Stimulated activated CD4-positive, alpha-beta T cell treated with anti-CD3 and anti-CD28 coated beads, Interleukin-2, amount 100 ng/mL, for 48 hours (primary cell): Measurements from ENCODE around the gene VPS4A.
"Not testable (repeated sequence)": the region's sequence is repeated elsewhere in the genome, so short reads cannot be mapped to it uniquely, and the experiment has no call there.

ENCODE experiments used
- DNase-seq, 2 donors: peaks; one replicate each; pipeline ENCODE4 v3.0.0-alpha.2; 2020

The VPS4A gene

DNA sequence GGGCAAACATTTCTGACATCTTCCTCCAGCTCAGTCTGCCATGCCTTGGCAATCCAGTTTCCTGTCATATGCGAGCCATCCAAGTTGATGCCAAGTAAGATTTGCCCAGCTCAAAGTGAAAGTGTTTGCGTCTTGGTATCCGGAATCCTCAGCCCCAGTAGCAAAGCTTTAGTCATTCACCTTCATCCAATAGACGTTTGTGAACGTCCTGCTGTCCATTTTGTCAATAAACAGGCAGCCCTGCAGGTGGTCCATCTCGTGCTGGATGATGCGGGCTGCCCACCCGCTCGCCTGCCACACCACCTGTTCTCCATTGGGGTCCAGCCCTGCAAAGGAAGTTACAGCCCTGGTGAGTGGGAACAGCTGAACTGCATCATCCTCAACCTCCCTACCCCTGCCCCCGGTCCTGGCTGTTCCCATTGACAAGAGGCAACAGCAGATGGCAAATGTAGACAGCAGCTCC lies 17.7 kb downstream of the VPS4A start:
- DNase-seq = no peak

DNA sequence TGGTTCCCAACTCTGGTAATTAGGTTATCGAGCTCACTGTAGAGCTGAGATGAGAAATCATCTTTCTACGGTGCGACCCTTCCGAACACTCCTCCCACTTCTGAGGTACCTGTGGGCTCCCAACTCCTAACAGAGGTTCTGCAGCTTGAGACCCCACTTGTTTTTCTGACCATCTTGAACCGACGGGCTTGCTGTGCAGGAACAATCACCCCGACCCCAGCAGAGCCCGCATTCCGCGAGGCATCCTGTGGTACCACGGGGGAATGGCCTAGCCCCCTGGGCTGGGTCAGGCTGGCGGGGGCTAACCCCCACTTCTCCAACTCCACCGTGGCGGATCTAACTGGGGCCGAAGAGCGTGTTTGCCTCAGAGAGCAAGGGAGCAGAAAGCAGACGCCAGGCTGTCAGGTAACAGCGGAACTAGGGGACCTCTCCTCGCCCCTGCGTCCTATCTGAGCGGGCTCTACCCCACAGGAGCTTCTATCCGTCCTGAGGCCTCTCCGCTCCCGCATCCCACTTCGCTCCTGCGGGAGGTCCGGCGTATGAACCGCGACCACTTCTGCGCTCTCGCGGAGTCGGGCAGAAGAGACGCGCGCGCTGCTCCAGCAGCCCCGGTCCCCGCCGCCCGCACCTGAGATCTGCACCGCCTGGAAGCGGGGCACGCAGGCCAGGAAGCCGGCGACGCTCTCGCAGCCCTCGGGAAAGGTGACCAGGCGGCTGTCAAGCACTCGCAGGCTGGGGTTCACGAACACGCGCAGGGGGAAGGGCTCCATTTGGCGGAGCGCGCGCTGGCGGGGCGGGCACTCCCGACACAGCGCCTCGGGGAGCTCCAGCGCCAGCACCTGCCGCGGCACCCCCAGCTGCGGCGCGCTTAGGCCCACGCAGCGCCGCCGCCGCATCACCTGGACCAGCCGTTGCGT lies 18.5 kb downstream of the VPS4A start:
- DNase-seq = peak in 1 of 2 donors; percentile 41

DNA sequence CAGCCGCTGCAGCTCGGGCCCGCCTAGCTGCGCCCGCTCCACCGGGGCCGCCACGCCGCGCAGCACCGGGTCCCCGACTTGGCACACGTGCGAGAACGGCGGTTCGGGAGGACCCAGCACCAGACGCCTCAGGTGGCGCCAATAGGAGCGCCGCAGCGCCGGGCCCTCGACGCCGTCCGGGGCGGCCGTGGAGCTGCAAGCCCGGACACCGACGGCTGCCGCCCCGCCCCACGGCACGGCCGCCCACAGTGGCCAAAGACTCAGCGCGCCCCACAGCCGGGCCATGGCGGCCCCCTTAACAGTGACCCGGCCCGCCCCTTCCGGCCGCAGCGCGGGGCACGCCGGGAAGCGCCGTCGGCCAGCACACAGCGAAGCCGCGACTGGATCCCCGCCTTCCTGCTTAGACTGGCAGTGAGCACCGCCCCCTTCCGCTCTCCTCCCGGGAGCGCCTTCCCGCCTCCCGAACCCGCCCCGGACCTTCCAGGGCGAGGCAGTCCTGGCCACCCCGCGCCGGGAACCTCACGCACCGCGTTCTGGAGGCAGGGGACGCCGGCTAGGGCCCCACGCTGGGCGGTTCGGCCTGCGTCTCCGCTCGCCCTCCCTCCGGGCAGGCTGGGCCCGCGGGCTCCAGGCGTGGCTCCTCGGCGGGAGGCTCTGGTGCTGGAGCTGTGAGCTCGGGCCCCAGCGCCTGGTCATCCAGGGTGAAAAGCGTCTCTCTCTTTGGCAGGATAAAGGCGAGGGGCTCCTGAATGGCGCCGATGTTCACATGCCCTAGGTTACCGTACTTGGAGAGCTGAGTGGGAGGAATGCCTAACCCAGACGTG lies 19.3 kb downstream of the VPS4A start, which contains the start of gene PDF:
TSS of gene PDF (minus strand) at position 303 of the 824 bp plus-strand sequence. CDS start at position 285, 18 bp downstream.
- peak; percentile 76 for DNase-seq

DNA sequence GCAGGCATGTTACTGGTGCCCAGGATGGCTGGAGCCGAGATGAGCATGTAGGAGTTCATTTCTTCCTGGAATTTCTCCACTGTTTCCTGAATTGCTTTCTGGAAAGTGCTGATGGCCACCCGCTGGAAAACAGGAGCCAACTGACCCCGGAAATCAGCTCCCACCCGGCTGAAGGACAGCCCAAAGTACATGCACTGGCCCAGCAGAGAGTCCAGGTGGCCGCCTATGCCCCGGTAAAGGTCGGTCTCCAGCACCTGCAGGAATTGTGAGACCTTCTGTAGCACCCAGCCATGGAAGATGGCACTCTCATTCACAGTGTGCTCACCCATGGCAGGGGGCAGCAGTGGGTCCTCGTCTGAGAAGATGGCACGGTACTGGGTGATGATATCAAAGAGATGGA lies 23.5 kb downstream of the VPS4A start:
- no peak for DNase-seq

DNA sequence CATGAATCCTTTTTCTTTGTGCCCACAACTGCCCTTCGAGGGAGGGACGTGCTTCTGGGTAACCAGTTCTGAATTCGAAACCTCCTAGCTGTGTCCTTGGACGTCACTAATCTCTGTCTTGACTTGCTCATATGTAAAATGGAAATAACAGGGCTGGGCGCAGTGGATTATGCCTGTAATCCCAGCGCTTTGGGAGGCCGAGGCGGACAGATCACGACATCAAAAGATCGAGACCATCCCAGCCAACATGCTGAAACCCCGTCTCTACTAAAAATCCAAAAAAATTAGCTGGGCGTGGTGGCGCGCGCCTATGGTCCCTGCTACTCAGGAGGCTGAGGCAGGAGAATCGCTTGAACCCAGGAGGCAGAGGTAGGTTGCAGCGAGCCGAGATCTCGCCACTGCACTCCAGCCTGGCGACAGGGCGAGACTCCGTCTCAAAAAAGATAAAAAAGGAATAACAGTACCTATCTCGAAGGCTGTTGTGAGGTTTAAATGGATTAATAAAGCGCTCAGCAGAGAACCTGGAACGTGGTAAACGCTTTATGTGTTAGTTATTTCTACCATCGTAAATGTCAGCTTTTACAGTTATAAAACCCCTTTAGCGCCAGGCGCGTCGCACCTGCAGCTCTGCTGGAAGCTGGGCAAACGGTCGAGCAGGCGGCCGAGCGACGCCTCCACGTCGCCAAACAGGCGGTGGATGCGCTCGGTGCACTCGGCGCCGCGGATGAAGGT lies 27.6 kb downstream of the VPS4A start:
- peak in 1 of 2 donors; percentile 52 for DNase-seq

DNA sequence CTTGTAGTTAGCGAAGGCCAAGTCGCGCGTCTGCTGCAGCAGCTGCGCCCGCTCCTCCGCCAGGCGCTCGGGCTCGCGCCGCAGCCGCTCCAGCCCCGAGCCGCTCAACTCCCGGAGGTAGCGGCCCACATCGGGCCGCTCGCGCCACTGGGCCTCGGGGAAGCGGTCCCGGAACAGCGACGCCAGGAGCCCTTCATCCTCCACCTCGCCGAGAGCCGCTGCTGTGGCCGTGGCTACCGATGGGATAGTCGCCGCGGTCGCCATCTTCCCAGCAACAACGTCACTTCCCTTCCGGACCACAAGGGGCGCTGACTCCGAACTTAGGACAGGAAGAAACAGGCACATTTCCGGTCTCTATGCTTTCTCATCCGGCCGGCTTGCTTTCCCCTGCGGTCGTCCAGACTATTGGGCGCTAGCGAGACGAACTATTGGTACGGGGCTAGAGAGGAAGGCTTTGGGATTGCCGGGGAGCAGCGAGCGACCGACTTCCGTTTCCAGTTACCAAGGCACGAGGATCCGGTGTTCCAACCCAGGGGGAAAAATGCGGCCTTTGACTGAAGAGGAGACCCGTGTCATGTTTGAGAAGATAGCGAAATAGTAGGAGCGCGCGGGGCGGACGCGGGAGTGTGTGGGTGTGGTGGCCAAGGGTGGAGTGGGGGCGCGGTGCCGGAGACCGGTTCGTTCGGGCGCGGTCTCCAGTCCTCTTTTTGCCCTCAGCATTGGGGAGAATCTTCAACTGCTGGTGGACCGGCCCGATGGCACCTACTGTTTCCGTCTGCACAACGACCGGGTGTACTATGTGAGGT lies 28.3 kb downstream of the VPS4A start, which contains the start of the genes COG8 and NIP7:
TSS of gene COG8 (minus strand) at position 276 of the 806 bp plus-strand sequence. CDS start at position 264, 12 bp downstream.
TSS of gene NIP7 (plus strand) at position 484 of the 806 bp plus-strand sequence. CDS start at position 542, 58 bp downstream.
- DNase-seq = peak; percentile 88

DNA sequence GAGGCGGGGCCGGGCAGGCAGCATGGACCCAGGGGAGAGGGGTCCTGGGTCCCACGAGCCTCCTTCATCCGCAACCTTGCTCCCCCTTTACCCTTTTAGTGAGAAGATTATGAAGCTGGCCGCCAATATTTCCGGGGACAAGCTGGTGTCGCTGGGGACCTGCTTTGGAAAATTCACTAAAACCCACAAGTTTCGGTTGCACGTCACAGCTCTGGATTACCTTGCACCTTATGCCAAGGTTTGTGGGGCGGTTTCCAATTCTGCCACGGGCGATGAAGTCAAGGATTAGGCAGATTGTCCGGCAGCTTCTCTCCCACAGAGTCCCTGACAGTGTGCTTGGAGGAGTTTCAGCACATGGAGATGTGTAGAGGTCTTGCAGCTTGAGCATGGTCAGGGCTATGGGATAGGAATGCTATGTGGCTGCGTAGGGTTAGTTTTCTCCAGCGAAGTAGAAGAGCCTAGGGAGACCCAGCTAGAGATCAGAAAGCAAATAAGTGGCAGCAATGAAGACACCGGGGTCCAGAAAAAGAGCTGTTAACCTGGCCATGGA lies 29.0 kb downstream of the VPS4A start:
- peak in 1 of 2 donors; percentile 20 for DNase-seq

DNA sequence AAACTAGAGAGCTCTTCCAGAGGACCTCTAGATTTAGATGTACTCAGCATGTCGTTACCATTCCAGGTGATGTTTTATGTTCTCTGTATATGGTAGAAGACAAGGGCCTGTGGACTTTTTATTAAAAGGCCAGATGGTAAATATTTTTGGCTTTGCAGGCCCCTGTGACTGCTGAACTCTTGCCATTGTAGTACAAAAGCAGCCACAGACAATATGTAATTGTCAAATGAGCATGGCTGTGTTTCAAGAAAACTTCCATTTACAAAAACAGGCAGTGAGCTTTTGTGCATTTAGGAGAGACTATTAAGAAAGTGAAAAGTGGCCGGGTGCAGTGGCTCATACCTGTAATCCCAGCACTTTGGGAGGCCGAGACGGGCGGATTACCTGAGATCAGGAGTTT lies 33.0 kb downstream of the VPS4A start:
- DNase-seq = no peak

DNA sequence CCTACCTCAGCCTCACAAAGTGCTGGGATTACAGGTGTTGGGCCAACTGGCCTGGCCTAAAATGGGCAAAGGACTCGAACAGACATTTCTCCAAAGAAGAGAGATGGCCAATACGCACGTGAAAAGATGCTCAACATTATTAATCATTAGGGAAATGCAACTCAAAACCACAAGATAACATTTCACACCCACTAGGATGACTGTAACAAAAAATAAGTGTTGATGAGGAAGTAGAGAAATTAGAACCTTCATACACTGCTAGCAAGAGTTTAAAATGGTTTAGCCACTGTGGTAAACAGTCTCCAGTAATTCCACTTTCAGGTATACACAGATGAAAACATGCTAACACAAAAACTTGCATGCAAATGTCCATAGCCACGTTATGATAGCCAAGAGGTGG lies 34.8 kb downstream of the VPS4A start:
- DNase-seq = no peak

DNA sequence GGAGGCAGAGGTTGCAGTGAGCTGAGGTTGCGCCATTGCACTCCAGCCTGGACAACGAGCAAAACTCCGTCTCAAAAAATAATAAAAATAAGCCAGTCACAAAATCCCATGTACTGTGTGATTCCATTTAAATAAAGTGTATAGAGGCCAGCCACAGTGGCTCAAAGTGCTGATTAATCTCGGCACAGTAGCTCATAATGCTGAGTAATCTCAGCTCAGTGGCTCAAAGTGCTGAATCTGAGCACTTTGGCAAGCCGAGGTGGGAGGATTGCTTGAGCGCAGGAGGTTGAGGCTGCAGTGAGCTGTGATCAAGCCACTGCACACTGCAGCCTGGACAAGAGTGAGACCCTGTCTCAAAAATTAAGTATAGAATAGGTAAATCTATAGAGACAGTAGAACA lies 35.5 kb downstream of the VPS4A start:
- no peak for DNase-seq

DNA sequence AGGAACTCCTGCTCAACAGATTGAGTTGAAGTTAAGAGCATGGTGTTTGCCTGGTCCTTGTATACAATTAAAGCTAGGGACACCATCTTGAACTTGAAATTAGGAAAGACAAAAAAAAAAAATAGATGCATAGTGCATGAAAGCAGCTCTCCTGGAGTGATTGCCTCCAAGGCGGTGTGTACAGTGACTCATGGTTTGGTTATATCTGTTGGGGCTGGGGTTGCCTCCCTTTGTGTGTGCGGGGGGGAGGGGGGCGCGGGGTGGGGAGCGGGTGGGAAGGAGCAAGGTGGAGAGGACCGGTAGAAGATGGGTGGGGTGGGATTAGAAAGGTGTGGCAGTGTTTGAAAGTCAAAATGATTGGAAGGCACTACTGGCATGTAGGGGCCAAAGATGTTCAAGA lies 37.1 kb downstream of the VPS4A start:
- no peak for DNase-seq

DNA sequence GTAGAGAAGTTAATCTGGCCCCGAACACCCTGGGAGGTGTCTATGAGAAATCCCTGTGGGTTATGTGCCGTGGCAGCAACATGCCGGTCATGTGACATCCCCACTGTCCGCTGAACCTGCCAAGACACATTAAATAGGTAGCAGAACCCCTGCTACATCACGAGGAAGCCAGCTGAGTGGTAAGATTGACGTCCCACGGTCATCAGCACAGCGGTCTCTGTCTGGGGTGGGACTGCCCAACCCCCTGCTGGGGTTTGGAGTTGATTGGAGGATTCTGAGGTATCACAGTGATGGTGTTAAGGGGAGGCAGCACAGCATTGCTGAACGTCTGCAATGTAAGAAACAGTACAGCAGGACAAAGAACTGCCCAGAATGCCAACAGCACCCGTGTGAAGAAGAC lies 38.4 kb downstream of the VPS4A start:
- no peak for DNase-seq

DNA sequence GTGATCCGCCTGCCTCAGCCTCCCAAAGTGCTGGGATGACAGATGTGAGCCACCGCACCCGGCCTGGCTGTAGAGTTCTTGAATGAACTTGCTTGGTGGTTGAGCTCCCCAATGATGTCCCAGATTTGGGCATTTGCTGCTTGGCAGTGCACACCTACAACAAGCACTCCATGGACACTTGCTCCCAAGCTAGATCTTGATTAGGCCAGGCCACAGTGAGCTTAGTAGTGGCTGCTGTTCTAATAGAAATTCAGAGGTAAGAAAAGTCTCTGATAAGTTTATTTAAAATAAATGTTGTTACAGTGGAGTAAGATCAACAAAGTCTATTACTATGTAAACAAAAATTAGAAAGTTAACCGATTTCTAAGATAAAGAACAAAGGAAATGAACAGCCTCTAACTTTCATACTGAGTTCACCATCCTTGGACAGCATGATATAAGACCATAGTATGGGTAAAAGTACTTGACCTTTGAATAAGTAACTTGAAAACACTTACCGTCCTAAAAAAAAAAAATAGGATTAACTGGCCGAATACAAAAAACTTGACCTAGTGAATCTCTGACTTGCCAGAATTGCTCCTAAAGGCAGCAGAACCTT lies 39.5 kb downstream of the VPS4A start:
- DNase-seq = no peak

DNA sequence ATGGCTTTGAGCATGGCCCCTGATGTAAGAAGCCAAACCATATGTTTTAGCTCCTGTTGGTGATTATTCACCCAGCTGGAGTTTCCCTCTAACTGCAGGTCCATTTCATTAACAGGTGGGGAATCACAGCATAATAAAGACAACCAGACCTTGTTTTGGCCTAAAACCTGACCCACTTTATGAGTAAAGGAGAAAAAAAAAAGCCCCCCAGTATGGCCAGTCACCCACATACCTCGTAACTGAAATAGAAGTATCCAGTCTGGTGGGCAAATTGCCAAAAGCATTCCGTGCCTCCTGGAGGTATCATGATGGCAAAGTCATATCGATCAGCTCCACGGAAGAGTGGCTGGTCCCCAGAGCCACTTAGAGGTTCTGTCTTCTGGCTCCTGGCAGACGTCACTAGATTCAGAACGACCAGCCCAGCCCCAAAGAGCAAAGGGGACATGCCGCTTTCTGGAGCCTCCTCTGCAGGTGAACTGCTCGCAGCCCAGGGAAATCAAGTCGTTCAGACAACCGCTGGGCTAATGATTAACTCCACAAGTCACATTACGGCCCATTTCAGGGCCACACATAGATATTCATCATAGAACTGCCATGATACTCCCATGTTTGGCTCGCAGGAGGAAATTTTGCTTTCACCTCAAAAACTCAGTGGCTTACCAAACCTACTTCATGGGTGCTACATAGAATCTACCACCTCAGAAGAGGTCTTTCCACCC lies 40.3 kb downstream of the VPS4A start, which contains the start of gene TMED6:
TSS of gene TMED6 (minus strand) at position 478 of the 719 bp plus-strand sequence. CDS start at position 445, 33 bp downstream.
- DNase-seq = no peak

DNA sequence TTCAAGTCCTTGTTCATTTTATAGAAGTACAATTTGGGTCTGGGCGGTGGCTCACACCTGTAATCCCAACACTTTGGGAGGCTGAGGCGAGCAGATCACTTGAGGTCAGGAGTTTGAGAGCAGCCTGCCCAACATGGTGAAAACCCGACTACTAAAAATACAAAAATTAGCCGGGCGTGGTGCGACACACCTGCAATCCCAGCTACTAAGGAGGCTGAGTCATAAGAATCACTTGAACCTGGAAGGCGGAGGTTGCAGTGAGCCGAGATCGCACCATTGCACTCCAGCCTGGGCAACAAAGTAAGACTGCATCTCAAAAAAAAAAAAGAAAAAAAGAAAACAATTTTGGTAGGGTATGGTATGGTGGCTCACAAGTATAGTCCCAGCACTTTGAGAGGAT lies 48.9 kb downstream of the VPS4A start:
- DNase-seq = not testable (repeated sequence)

DNA sequence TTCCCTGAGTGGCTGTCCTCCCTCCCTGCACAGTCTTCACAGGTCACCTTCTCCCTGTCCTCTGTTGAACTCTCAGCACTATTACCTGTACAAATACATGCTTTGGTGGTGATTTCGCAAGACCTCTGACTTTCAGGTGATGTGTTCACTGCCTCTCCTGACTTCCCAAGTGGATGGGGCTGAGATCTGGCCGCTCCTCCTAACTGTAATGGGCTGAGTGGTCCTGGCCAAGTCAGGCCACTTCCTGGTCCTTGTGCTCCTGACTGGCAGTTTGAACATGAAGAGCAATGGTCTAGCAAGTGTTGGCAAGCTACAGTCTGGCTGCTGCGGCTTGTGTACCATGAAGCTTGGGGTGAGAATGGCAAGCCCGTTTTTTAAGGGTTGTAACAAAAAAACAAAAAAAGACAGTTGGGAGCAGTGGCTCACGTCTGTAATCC lies 52.1 kb downstream of the VPS4A start:
- no peak for DNase-seq

DNA sequence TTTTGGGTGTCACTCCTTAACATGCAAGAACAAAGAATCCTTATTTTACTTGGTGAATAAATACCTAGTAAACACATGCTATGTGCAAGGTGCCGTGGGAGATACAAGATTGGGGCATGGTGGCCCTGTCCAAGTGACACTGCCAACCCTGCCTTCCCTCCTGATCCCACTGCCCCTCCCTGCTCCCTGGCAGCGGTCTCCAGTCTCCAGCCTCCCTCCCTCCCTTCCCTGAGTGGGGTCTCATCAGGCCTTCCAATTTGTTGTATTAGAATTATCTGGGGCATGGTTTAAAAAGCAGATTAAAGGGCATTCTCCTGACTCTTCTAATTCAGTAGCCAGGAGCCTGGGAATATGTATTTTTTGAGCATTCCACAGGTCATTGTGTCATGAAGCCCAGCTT lies 52.9 kb downstream of the VPS4A start:
- DNase-seq = no peak

DNA sequence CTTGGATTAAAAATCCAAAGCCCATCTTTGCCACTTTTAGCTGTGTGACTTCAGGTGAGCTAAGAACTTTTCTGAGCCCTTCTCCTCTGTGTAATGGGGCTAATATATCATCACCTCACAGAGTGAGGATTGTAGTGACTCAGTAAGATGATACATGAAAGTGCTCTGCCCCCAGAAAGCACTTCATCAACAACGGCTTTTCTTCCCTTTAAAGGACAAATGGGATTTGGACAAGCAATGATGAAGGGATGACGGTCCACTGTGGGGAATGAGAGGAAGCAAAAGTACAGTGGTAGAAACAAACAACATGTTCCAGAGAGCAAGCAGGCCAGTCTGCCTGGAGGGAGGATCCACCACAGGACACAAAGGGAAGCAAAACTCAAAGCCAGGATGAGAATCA lies 54.8 kb downstream of the VPS4A start:
- no peak for DNase-seq

DNA sequence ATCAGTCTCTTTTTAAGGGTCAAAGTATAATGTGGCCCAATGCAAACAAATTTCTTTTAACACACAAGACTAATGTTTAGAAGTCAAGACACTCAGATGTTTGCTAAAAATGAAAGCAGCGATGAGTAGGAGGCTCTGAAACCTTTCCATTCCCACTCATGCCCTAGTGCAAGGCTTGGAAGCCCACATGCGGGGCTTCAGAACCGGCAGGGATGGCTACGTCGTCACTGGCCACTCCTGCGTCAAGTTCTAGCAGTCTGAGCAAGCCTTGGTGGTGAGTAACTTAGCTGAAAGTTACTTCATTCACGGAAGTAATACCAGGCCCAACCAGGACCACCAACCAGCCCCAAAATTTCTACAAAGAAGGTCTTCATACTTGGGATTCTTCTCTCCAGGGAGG lies 55.3 kb downstream of the VPS4A start:
- DNase-seq = peak; percentile 9 to 14

DNA sequence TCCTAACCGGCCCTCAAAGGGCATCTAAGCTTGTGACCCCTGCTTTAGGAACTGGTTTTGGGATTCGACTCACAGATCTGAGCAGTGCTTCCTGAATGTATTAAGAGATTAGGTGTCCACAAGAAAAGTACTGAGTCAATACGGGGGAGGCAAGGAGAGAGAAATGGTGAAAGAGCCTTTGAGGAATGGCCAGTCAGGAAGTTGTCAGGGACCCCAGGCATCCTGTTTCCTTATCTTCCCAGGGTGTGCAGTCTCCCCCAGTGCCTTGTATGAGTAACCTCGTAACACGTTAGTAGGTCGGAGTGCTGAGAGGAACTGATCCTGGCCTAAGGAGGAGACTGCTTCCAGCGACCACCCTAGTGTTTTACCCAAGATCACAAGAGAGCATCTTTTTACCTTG lies 56.8 kb downstream of the VPS4A start:
- DNase-seq = no peak
